GM19468 (cell line): ENCODE results near the gene RABGAP1.

Source experiments
- ATAC-seq: cut with Tn5 transposase; IDR thresholded peaks from one replicate; pipeline ENCODE4 v1.9.1; 2021; ENCODE audit warnings: mild to moderate bottlenecking, moderate library complexity, moderate number of reproducible peaks; ENCODE audit not compliant: unreplicated experiment; ENCODE audit errors: extremely low read depth

Gene RABGAP1

GRCh38 chr9:123102375-123103113 is 161.7 kb downstream of the RABGAP1 start:
- ATAC-seq: no peak

- ATAC-seq: no peak
Observed at GRCh38 chr9:123104807-123105206, 164.0 kb downstream of the RABGAP1 start.

GRCh38 chr9:123105490-123105889 is 164.7 kb downstream of the RABGAP1 start:
- ATAC-seq: no peak

GRCh38 chr9:123107639-123108285 is 166.9 kb downstream of the RABGAP1 start:
- no peak for ATAC-seq

- ATAC-seq: no peak
Observed at GRCh38 chr9:123108976-123109375, 168.2 kb downstream of the RABGAP1 start.

GRCh38 chr9:123109540-123110279 is 168.9 kb downstream of the RABGAP1 start:
- ATAC-seq: no peak

GRCh38 chr9:123111427-123112014 is 170.7 kb downstream of the RABGAP1 start:
- ATAC-seq: no peak

- no peak for ATAC-seq
Observed at GRCh38 chr9:123112015-123112975, 171.5 kb downstream of the RABGAP1 start.

GRCh38 chr9:123113185-123113584 is 172.4 kb downstream of the RABGAP1 start:
- ATAC-seq: no peak

GRCh38 chr9:123115146-123115913 is 174.5 kb downstream of the RABGAP1 start:
- ATAC-seq: no peak

GRCh38 chr9:123116036-123116435 is 175.2 kb downstream of the RABGAP1 start:
- ATAC-seq: no peak

GRCh38 chr9:123119566-123119965 is 178.7 kb downstream of the RABGAP1 start:
- no peak for ATAC-seq

GRCh38 chr9:123120131-123120530 is 179.3 kb downstream of the RABGAP1 start:
- no peak for ATAC-seq

- no peak for ATAC-seq
Observed at GRCh38 chr9:123120953-123121352, 180.1 kb downstream of the RABGAP1 start.

GRCh38 chr9:123121457-123121856 is 180.6 kb downstream of the RABGAP1 start:
- no peak for ATAC-seq

- no peak for ATAC-seq
Observed at GRCh38 chr9:123127512-123128075, 186.8 kb downstream of the RABGAP1 start.

GRCh38 chr9:123128591-123128990 is 187.8 kb downstream of the RABGAP1 start:
- no peak for ATAC-seq

- no peak for ATAC-seq
Observed at GRCh38 chr9:123129423-123129822, 188.6 kb downstream of the RABGAP1 start.

- no peak for ATAC-seq
Observed at GRCh38 chr9:123131258-123131657, 190.4 kb downstream of the RABGAP1 start.
